Measurements from ENCODE around the gene CDKN2C.
A peak's percentile ranks its signal among the peaks of the same experiment; 100 is the strongest.
"Not testable (repeated sequence)": the region's sequence is repeated elsewhere in the genome, so short reads cannot be mapped to it uniquely, and the experiment has no call there.

The CDKN2C gene

GRCh38 chr1:50969611-50970508, at the start of gene CDKN2C:
Gene CDKN2C, plus strand, starts transcription at chr1:50970245. Its CDS starts 124 bp downstream, at chr1:50970369.
- peak; percentile 92 to 97 for DNase-seq

- no peak for DNase-seq
These were observed 49.6 kb upstream of the CDKN2C start for GRCh38 chr1:50920409-50920808.

- DNase-seq = no peak
These were observed 49.0 kb upstream of the CDKN2C start for GRCh38 chr1:50921029-50921428.

- DNase-seq = no peak
These were observed 46.5 kb upstream of the CDKN2C start for GRCh38 chr1:50923564-50923963.

- DNase-seq = peak in 1 of 2 experiments; percentile 42
These were observed 40.6 kb upstream of the CDKN2C start for GRCh38 chr1:50929376-50929958.

- DNase-seq = no peak
These were observed 39.9 kb upstream of the CDKN2C start for GRCh38 chr1:50930193-50930592.

GRCh38 chr1:50930965-50931737, 38.9 kb upstream of the CDKN2C start:
- DNase-seq = no peak

GRCh38 chr1:50932043-50932442, 38.0 kb upstream of the CDKN2C start:
- not testable (repeated sequence) for DNase-seq

GRCh38 chr1:50933770-50934169, 36.3 kb upstream of the CDKN2C start:
- not testable (repeated sequence) for DNase-seq

- no peak for DNase-seq
These were observed 35.2 kb upstream of the CDKN2C start for GRCh38 chr1:50934838-50935237.

GRCh38 chr1:50935276-50935675, 34.8 kb upstream of the CDKN2C start:
- not testable (repeated sequence) for DNase-seq

GRCh38 chr1:50936321-50936720, 33.7 kb upstream of the CDKN2C start:
- no peak for DNase-seq

GRCh38 chr1:50940291-50940690, 29.8 kb upstream of the CDKN2C start:
- DNase-seq = no peak

- DNase-seq = no peak
These were observed 27.7 kb upstream of the CDKN2C start for GRCh38 chr1:50942334-50942733.

GRCh38 chr1:50949286-50949982, 20.6 kb upstream of the CDKN2C start:
- DNase-seq = no peak

- no peak for DNase-seq
These were observed 19.6 kb upstream of the CDKN2C start for GRCh38 chr1:50950396-50950795.

- DNase-seq = not testable (repeated sequence)
These were observed 17.5 kb upstream of the CDKN2C start for GRCh38 chr1:50952566-50952965.

- no peak for DNase-seq
These were observed 14.9 kb upstream of the CDKN2C start for GRCh38 chr1:50955116-50955515.

GRCh38 chr1:50959303-50959912, 10.6 kb upstream of the CDKN2C start:
- peak in 1 of 2 experiments; percentile 30 for DNase-seq

- DNase-seq = peak; percentile 93 to 98
These were observed 9.9 kb upstream of the CDKN2C start, which contains the start of gene FAF1 for GRCh38 chr1:50959913-50960844. Gene FAF1, minus strand, starts transcription at chr1:50960267. Its CDS starts 456 bp downstream, at chr1:50959811.

- no peak for DNase-seq
These were observed 5.2 kb upstream of the CDKN2C start for GRCh38 chr1:50964863-50965262.
